Natural killer cell treated with Interleukin-12 subunit alpha and Interleukin-12 subunit beta and Interleukin-15 and Interleukin-18, amount 100 ng/mL, for 72 hours (primary cell): Measurements from ENCODE around the gene TMEM207. TPM values are rescaled to one million over a fixed set of nuclear protein-coding genes. Genes with fewer than 3 reads are reported as not detected.
A peak's percentile ranks its signal among the peaks of the same experiment; 100 is the strongest.
"Not testable (repeated sequence)": the region's sequence is repeated elsewhere in the genome, so short reads cannot be mapped to it uniquely, and the experiment has no call there.

Source experiments
- ATAC-seq, 2 donors: fragments of 150-1000 bp; cut with Tn5 transposase in 1 of 2; sonication (Bioruptor Pico), chemical (Tn5 transposase) in 1 of 2; 2 replicates each; pipeline ENCODE4 v1.10.0; 2021
- DNase-seq: peaks from one replicate; pipeline ENCODE4 v3.0.0; 2022; ENCODE audit warnings: low spot score
- H3K27ac Mint-ChIP-seq, 2 donors: 1 replicate in 1 of 2; 2 replicates in 1 of 2; pipeline ENCODE4 v1.8.0; 2022; ENCODE audit warnings: mixed read lengths in 2 of 2, mild to moderate bottlenecking in 1 of 2, moderate library complexity in 1 of 2
- H3K27me3 Mint-ChIP-seq, 2 donors: 1 replicate in 1 of 2; 2 replicates in 1 of 2; pipeline ENCODE4 v1.8.0; 2022; ENCODE audit warnings: mixed read lengths in 2 of 2
- H3K36me3 Mint-ChIP-seq: one replicate; pipeline ENCODE4 v1.8.0; 2022; ENCODE audit warnings: mixed read lengths
- H3K4me1 Mint-ChIP-seq, 2 donors: 1 replicate in 1 of 2; 2 replicates in 1 of 2; pipeline ENCODE4 v1.8.0; 2022; ENCODE audit warnings: low read depth in 2 of 2, mixed read lengths in 2 of 2, mild to moderate bottlenecking in 1 of 2
- H3K4me3 Mint-ChIP-seq: one replicate; pipeline ENCODE4 v1.8.0; 2022; ENCODE audit warnings: mixed read lengths
- H3K9me3 Mint-ChIP-seq: 2 replicates; pipeline ENCODE4 v1.8.0; 2022; ENCODE audit warnings: mixed read lengths
- total RNA-seq, 2 donors: library from RNA; stranded (reverse); gene quantifications; one replicate each; pipeline ENCODE4 v1.2.3, GENCODE V29; 2022

TMEM207 gene
- total RNA-seq, 2 donors from 2014 or later, result not detected

- ATAC-seq (no peak), DNase-seq (no peak)
- H3K27ac Mint-ChIP-seq, result no peak overlapping the region
- H3K4me3 Mint-ChIP-seq, result no peak overlapping the region
- peaks cover 3% of the 10 kb centered on the region for H3K9me3 Mint-ChIP-seq
- no peaks in the 10 kb centered on the region for H3K4me1 Mint-ChIP-seq
- H3K27me3 Mint-ChIP-seq, result peaks cover 7 to 46% of the 10 kb centered on the region in 2 donors
- no peaks in the 10 kb centered on the region for H3K36me3 Mint-ChIP-seq
Measured at GRCh38 chr3:190481779-190482178, 32.1 kb upstream of the TMEM207 start.

DNA sequence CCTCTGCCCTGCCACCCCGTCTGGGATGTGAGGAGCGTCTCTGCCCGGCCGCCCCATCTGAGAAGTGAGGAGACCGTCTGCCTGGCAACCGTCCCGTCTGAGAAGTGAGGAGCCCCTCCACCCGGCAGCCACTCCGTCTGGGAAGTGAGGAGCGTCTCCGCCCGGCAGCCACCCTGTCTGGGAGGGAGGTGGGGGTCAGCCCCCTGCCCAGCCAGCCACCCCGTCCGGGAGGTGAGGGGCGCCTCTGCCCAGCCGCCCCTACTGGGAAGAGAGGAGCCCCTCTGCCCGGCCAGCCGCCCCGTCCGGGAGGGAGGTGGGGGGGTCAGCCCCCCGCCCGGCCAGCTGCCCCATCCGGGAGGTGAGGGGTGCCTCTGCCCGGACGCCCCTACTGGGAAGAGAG, 23.6 kb upstream of the TMEM207 start:
- H3K27me3 Mint-ChIP-seq, result peaks cover 2 to 31% of the 10 kb centered on the region in 2 donors
- H3K4me1 Mint-ChIP-seq, H3K4me3 Mint-ChIP-seq, ATAC-seq, H3K36me3 Mint-ChIP-seq, H3K9me3 Mint-ChIP-seq, H3K27ac Mint-ChIP-seq, DNase-seq: not testable (repeated sequence)

DNA sequence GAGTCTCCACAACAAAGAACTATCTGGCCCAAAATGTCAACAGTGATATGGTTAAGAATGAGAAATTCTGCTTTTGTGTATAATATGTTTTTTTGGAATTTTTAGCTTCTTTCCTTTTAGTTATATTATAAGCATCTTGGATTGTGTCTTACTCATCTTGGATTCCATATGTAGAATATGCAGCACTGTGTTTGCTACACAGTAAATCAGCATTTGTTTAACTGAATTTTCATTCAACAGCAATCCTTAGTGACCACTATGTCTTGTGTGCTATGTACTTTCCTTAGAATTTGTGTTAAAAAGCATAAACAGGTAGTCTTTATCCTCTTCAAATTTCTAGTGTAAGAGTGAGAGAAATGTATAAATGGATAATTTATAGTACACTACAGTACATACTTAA, 18.2 kb upstream of the TMEM207 start:
- Mint-ChIP-seq H3K36me3 (peaks cover 9% of the 10 kb centered on the region), H3K27ac (no peak overlapping the region), H3K27me3 (peaks cover 3 to 23% of the 10 kb centered on the region in 2 donors), H3K4me1 (no peaks in the 10 kb centered on the region), H3K9me3 (no peaks in the 10 kb centered on the region), H3K4me3 (no peak overlapping the region)
- ATAC-seq (no peak), DNase-seq (no peak)

DNA sequence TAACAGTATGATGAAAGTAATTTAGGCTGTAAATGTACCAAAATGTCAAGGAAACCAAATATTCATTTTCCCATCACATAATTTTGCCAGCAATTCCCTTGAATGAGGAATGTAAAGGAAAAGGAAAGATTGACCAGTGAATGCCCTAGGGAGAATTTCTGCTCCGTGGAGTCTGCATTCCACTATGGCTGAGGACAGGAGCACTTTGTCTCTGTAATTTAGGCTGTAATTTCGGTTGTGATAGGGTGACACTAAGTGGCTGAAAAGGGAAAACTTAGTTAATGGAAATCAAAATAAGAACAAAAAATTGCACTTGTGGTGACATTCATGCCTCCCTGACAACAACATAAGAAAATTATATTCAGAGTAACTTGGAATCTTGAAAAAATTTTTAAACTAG, 8.3 kb upstream of the TMEM207 start:
- Mint-ChIP-seq H3K36me3 (no peaks in the 10 kb centered on the region), H3K4me1 (no peaks in the 10 kb centered on the region), H3K27ac (no peak overlapping the region), H3K27me3 (peaks cover 6 to 34% of the 10 kb centered on the region in 2 donors), H3K4me3 (no peak overlapping the region), H3K9me3 (no peaks in the 10 kb centered on the region)
- ATAC-seq (no peak), DNase-seq (no peak)

- Mint-ChIP-seq H3K27me3 (peaks cover 6 to 25% of the 10 kb centered on the region in 2 donors), H3K9me3 (no peaks in the 10 kb centered on the region), H3K36me3 (no peaks in the 10 kb centered on the region), H3K4me1 (no peaks in the 10 kb centered on the region), H3K4me3 (no peak overlapping the region), H3K27ac (no peak overlapping the region)
- ATAC-seq (no peak), DNase-seq (no peak)
Measured at GRCh38 chr3:190456770-190457169, 7.1 kb upstream of the TMEM207 start.

DNA sequence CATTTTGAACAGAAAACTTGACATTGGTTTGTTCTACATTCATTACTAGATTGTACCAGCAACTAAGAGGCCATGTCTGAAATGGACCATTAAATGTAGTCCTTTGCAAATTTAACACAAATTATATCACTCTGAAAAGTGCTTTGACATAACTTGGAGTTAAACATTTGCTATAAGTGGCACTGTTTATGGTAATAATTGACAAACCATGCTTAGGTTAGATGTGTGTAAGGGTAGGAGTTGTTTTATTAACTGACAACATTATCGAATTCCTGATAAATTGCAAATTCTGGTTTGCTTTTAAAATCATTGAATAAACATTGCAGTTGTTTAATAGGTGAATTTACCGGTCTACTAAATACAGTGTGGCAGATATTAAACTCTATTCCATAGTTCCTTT, 6.1 kb upstream of the TMEM207 start:
- DNase-seq (no peak), ATAC-seq (no peak)
- Mint-ChIP-seq H3K36me3 (no peaks in the 10 kb centered on the region), H3K27ac (no peak overlapping the region), H3K9me3 (no peaks in the 10 kb centered on the region), H3K27me3 (peaks cover 6 to 25% of the 10 kb centered on the region in 2 donors), H3K4me3 (no peak overlapping the region), H3K4me1 (no peaks in the 10 kb centered on the region)

GRCh38 chr3:190448256-190448655, 1.4 kb downstream of the TMEM207 start:
- Mint-ChIP-seq H3K4me1 (peaks cover 2 to 3% of the 10 kb centered on the region in 2 donors), H3K27me3 (peaks cover 3 to 8% of the 10 kb centered on the region in 2 donors), H3K36me3 (no peaks in the 10 kb centered on the region), H3K9me3 (no peaks in the 10 kb centered on the region), H3K27ac (no peak overlapping the region), H3K4me3 (no peak overlapping the region)
- DNase-seq (no peak), ATAC-seq (no peak)

GRCh38 chr3:190446573-190447279, 3.0 kb downstream of the TMEM207 start:
- H3K4me3 Mint-ChIP-seq, result peak overlapping the region; percentile 5
- no peak for ATAC-seq
- peaks cover 2 to 3% of the 10 kb centered on the region in 2 donors for H3K4me1 Mint-ChIP-seq
- H3K27me3 Mint-ChIP-seq, result peaks cover 3 to 8% of the 10 kb centered on the region in 2 donors
- no peak for DNase-seq
- H3K27ac Mint-ChIP-seq, result no peak overlapping the region
- H3K9me3 Mint-ChIP-seq, result no peaks in the 10 kb centered on the region
- no peaks in the 10 kb centered on the region for H3K36me3 Mint-ChIP-seq

DNA sequence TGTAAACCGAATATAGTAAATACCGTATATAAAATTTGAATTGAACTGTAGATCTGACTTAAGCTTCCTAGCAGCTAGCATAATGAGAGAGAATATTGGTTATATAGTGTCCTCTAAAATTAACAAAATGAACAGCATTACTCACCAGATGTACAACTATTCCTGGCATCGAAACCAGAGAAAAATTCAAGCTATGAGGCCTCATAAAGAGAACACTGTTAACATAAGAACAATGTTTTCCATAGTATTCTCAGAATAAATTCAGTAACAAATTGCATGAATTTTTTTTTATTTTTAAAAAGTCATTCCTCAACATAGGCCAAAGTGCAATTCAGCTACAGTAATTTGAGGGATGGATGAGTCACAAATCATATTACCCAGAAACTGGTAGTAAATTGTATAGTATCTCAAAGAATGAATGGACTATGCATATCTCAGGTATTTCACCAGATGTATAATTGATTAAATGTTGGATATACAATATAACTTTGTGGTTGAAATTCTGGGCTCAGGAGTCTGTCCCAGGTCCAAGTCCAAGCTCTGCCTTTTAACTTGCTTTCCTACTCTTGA, 5.0 kb downstream of the TMEM207 start:
- Mint-ChIP-seq H3K4me1 (peaks cover 2 to 3% of the 10 kb centered on the region in 2 donors), H3K4me3 (no peak overlapping the region), H3K27me3 (peaks cover 0 to 3% of the 10 kb centered on the region in 2 donors), H3K27ac (no peak overlapping the region), H3K9me3 (no peaks in the 10 kb centered on the region), H3K36me3 (no peaks in the 10 kb centered on the region)
- ATAC-seq (no peak), DNase-seq (no peak)

DNA sequence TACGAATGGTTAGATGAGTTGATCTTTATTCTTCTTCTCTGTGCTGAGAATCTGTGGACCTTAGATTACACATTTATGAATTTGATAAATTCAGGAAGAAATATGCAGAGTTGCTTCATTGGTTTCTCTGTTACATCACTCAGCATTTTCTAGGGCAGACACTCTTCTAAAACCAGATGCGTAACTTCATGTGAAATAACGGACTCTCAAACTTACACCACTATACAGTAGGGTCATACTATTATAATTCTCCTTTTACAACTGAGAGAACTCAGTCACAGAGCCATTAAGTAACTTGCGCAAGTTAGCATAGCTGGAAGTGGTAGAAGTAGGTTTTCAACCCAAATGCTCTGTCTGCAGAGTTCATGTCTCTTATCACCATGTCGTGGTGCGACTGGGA, 5.7 kb downstream of the TMEM207 start:
- Mint-ChIP-seq H3K27me3 (peaks cover 0 to 3% of the 10 kb centered on the region in 2 donors), H3K4me1 (peaks cover 2 to 3% of the 10 kb centered on the region in 2 donors), H3K36me3 (no peaks in the 10 kb centered on the region), H3K27ac (no peak overlapping the region), H3K4me3 (no peak overlapping the region), H3K9me3 (no peaks in the 10 kb centered on the region)
- ATAC-seq (no peak), DNase-seq (no peak)

- Mint-ChIP-seq H3K4me3 (no peak overlapping the region), H3K36me3 (no peaks in the 10 kb centered on the region), H3K4me1 (peaks cover 2 to 3% of the 10 kb centered on the region in 2 donors), H3K9me3 (no peaks in the 10 kb centered on the region), H3K27me3 (peaks cover 0 to 3% of the 10 kb centered on the region in 2 donors), H3K27ac (no peak overlapping the region)
- DNase-seq (no peak), ATAC-seq (no peak)
Measured at GRCh38 chr3:190443257-190443656, 6.4 kb downstream of the TMEM207 start.

DNA sequence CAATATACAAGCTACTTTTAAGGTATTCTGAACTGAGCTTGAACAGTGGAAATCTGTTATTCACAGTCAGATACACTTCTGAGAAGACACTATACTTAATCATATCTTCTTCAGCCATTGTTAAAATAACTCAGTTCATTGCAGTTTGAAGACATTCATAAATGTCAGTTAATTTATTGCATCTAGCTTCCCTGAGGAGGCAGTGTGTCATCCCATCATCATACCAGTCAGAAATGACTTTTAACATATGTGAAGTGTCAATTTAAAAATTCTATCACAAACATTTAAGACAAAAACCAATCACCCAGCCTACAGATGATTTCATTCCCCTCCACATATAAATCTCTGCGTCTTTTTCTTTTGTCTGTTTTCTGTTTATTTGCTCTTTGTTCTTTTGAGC, 7.5 kb downstream of the TMEM207 start:
- Mint-ChIP-seq H3K9me3 (no peaks in the 10 kb centered on the region), H3K4me3 (no peak overlapping the region), H3K27me3 (peaks cover 0 to 3% of the 10 kb centered on the region in 2 donors), H3K36me3 (no peaks in the 10 kb centered on the region), H3K27ac (no peak overlapping the region), H3K4me1 (peaks cover 2 to 3% of the 10 kb centered on the region in 2 donors)
- ATAC-seq (no peak), DNase-seq (no peak)

GRCh38 chr3:190436331-190436730, 13.4 kb downstream of the TMEM207 start:
- Mint-ChIP-seq H3K27ac (no peak overlapping the region), H3K4me1 (no peaks in the 10 kb centered on the region), H3K9me3 (peaks cover 3% of the 10 kb centered on the region), H3K36me3 (no peaks in the 10 kb centered on the region), H3K4me3 (no peak overlapping the region), H3K27me3 (peaks cover 2 to 20% of the 10 kb centered on the region in 2 donors)
- no peak for ATAC-seq
- no peak for DNase-seq

DNA sequence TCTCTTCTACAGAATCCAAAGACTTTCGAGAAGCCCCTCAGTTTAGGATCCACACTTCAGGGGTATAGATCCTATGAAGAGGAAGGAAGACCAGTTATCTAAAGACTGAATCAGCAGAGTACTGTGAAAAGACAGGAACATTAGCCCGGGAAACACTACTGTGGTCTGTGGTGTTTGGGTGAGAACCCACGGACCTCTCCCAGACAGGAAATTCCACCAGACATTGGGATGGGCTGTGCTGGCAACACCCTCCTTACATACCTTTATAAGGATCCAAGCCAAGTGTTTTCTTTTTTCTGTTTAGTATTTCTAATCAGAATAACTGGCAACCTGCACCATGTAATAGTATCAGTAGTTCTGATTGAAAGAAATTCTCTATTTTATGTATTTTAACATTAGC, 14.1 kb downstream of the TMEM207 start:
- no peaks in the 10 kb centered on the region for H3K4me1 Mint-ChIP-seq
- H3K27me3 Mint-ChIP-seq, result peaks cover 2 to 20% of the 10 kb centered on the region in 2 donors
- H3K36me3 Mint-ChIP-seq, result no peaks in the 10 kb centered on the region
- no peak overlapping the region for H3K4me3 Mint-ChIP-seq
- H3K27ac Mint-ChIP-seq, result no peak overlapping the region
- ATAC-seq (no peak), DNase-seq (no peak)
- H3K9me3 Mint-ChIP-seq, result peaks cover 3% of the 10 kb centered on the region
